Testis (tissue), 2 donors: ENCODE measurements around the gene ODR4.

Experiments used
- POLR2A ChIP-seq: fragments of 450-650 bp; IDR thresholded peaks from one replicate; pipeline ENCODE4 v1.6.1; 2017; ENCODE audit warnings: antibody characterized with exemption, mild to moderate bottlenecking, moderate library complexity
- TF ChIP-seq, protein P1 (sequence below), 3 experiments: fragments of 450-650 bp in 2 of 3; fragments of 200-600 bp in 1 of 3; sonication (generic) in 1 of 3; IDR thresholded peaks; one replicate each; pipeline ENCODE4 v1.5.1; 2016 to 2019; ENCODE audit warnings: antibody characterized with exemption in 3 of 3, mild to moderate bottlenecking in 2 of 3, moderate library complexity in 1 of 3

DNA sequence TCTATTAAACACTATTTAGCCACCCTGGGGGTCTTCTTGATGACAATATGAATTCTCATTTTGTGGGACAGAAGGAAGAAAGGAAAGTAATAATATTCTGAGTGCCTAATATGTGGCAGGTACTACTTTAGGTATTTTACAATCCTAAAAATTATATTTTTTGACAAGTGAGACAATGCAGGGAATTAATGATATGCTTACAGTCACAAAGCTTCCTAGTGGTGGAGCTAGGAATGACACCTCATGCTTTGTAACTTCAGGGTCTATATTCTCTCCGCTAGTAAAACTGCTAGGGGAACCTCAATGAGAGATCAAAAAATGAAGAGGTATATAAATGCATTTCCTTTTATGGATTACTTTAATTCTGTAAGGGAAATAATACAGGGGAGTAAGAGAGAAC lies 44.9 kb upstream of the ODR4 start:
- TF ChIP-seq, protein P1, sequence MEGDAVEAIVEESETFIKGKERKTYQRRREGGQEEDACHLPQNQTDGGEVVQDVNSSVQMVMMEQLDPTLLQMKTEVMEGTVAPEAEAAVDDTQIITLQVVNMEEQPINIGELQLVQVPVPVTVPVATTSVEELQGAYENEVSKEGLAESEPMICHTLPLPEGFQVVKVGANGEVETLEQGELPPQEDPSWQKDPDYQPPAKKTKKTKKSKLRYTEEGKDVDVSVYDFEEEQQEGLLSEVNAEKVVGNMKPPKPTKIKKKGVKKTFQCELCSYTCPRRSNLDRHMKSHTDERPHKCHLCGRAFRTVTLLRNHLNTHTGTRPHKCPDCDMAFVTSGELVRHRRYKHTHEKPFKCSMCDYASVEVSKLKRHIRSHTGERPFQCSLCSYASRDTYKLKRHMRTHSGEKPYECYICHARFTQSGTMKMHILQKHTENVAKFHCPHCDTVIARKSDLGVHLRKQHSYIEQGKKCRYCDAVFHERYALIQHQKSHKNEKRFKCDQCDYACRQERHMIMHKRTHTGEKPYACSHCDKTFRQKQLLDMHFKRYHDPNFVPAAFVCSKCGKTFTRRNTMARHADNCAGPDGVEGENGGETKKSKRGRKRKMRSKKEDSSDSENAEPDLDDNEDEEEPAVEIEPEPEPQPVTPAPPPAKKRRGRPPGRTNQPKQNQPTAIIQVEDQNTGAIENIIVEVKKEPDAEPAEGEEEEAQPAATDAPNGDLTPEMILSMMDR (IDR thresholded peaks at IDR 0.05) = peak in 2 of 3 experiments; percentile 23 to 48
- no peak for TF ChIP-seq POLR2A
